IMR-90 (cell line): ENCODE measurements around the gene RHOH. TPM values are rescaled to one million over a fixed set of nuclear protein-coding genes. Genes with fewer than 3 reads are reported as not detected.

Experiments used
- ATAC-seq: fragments of 200-7000 bp; cut with Tn5 transposase; 2 replicates; pipeline ENCODE4 v1.9.1; 2020; ENCODE audit warnings: low read depth, mild to moderate bottlenecking, moderate library complexity
- BruUV-seq: library from RNA; stranded (reverse); fragments of 400-500 nt; replicated peaks from 2 replicates; lab custom pipeline; 2021; lab: Mats Ljungman, UMichigan
- CTCF ChIA-PET: fragments of 300-600 bp; formaldehyde crosslinking; extraction: SDS; loops from one replicate; lab custom pipeline; 2021; ENCODE audit warnings: antibody characterized with exemption; lab: Yijun Ruan, JAX
- POLR2A ChIA-PET: fragments of 300-600 bp; sonication (Branson Sonifier 250); formaldehyde crosslinking; loops from one replicate; lab custom pipeline; 2022; ENCODE audit warnings: antibody characterized with exemption; ENCODE audit not compliant: unreplicated experiment; lab: Charles Lee
- DNase-seq: peaks from one replicate; pipeline ENCODE4 v3.0.0; 2013
- H2AFZ ChIP-seq: replicated peaks from 2 replicates; pipeline ENCODE3; 2013; ENCODE audit warnings: low read length, mild to moderate bottlenecking; ENCODE audit not compliant: poor library complexity
- H2AK5ac ChIP-seq: 2 replicates; pipeline ENCODE4 v1.6.1; 2013; ENCODE audit warnings: low read depth, low read length, inconsistent platforms
- H2AK9ac ChIP-seq: replicated peaks from 2 replicates; pipeline ENCODE3; 2013; ENCODE audit warnings: mild to moderate bottlenecking, low read depth, low read length, moderate library complexity; ENCODE audit not compliant: poor library complexity
- H2BK120ac ChIP-seq: 2 replicates; pipeline ENCODE4 v1.6.1; 2013; ENCODE audit warnings: low read depth, low read length, inconsistent platforms
- H2BK15ac ChIP-seq: 3 replicates; pipeline ENCODE4 v1.6.1; 2013; ENCODE audit warnings: low read depth, low read length, inconsistent platforms
- H2BK20ac ChIP-seq: 2 replicates; pipeline ENCODE4 v1.6.1; 2013; ENCODE audit warnings: low read depth, mild to moderate bottlenecking, inconsistent platforms, low read length, moderate library complexity
- H2BK5ac ChIP-seq: 2 replicates; pipeline ENCODE4 v1.6.1; 2013; ENCODE audit warnings: mild to moderate bottlenecking, low read depth, low read length, inconsistent platforms; ENCODE audit not compliant: poor library complexity, severe bottlenecking
- H3K14ac ChIP-seq: replicated peaks from 2 replicates; pipeline ENCODE4 v1.6.1; 2013; ENCODE audit warnings: low read depth, low read length, inconsistent platforms
- H3K18ac ChIP-seq: 2 replicates; pipeline ENCODE4 v1.6.1; 2013; ENCODE audit warnings: low read depth, low read length, control low read depth
- H3K23ac ChIP-seq: 2 replicates; pipeline ENCODE4 v1.6.1; 2013; ENCODE audit warnings: low read depth, low read length, inconsistent platforms
- H3K27ac ChIP-seq: 2 replicates; pipeline ENCODE4 v1.5.1; 2013; ENCODE audit warnings: mild to moderate bottlenecking, control low read depth, low read length; ENCODE audit not compliant: insufficient read depth
- H3K27me3 ChIP-seq: 2 replicates; pipeline ENCODE4 v1.6.1; 2013; ENCODE audit warnings: low read length; ENCODE audit not compliant: control insufficient read depth, insufficient read depth
- H3K36me3 ChIP-seq: 2 replicates; pipeline ENCODE4 v1.6.1; 2013; ENCODE audit warnings: low read length, mixed read lengths; ENCODE audit not compliant: control insufficient read depth, insufficient read depth
- H3K4ac ChIP-seq: 2 replicates; pipeline ENCODE4 v1.6.1; 2013; ENCODE audit warnings: low read depth, low read length, inconsistent platforms
- H3K4me1 ChIP-seq: 2 replicates; pipeline ENCODE4 v1.6.1; 2013; ENCODE audit warnings: low read length, mixed read lengths; ENCODE audit not compliant: control insufficient read depth, insufficient read depth
- H3K4me2 ChIP-seq: 2 replicates; pipeline ENCODE4 v1.6.1; 2013; ENCODE audit warnings: low read depth, mild to moderate bottlenecking, control low read depth, low read length, moderate library complexity
- H3K4me3 ChIP-seq: 2 replicates; pipeline ENCODE4 v1.5.1; 2013; ENCODE audit warnings: low read depth, mild to moderate bottlenecking, control low read depth, low read length, moderate library complexity; ENCODE audit not compliant: insufficient read depth
- H3K56ac ChIP-seq: 2 replicates; pipeline ENCODE4 v1.6.1; 2013; ENCODE audit warnings: low read length, inconsistent platforms; ENCODE audit not compliant: insufficient read depth; ENCODE audit errors: extremely low read depth
- H3K79me1 ChIP-seq, 2 experiments: 2 replicates each; pipeline ENCODE4 v1.6.1; 2013; ENCODE audit warnings: low read length in 2 of 2, inconsistent platforms in 1 of 2, low read depth in 1 of 2
- H3K9ac ChIP-seq: 2 replicates; pipeline ENCODE4 v1.6.1; 2013; ENCODE audit warnings: low read depth, low read length, control low read depth
- H3K9me1 ChIP-seq: 2 replicates; pipeline ENCODE4 v1.6.1; 2013; ENCODE audit warnings: low read length, inconsistent platforms; ENCODE audit not compliant: insufficient read depth
- H3K9me3 ChIP-seq: 2 replicates; pipeline ENCODE4 v1.6.1; 2013; ENCODE audit warnings: low read length; ENCODE audit not compliant: control insufficient read depth, insufficient read depth
- H4K20me1 ChIP-seq: 2 replicates; pipeline ENCODE4 v1.6.1; 2013; ENCODE audit warnings: low read length, inconsistent platforms; ENCODE audit not compliant: insufficient read depth
- H4K5ac ChIP-seq: 2 replicates; pipeline ENCODE4 v1.6.1; 2013; ENCODE audit warnings: mild to moderate bottlenecking, low read depth, low read length, control low read depth
- H4K8ac ChIP-seq, 2 experiments: 2 replicates each; pipeline ENCODE4 v1.6.1; 2013; ENCODE audit warnings: low read depth in 2 of 2, low read length in 2 of 2, control low read depth in 1 of 2, inconsistent platforms in 1 of 2
- H4K91ac ChIP-seq: 2 replicates; pipeline ENCODE4 v1.6.1; 2013; ENCODE audit warnings: low read depth, low read length, inconsistent platforms; ENCODE audit not compliant: insufficient read depth
- CEBPB ChIP-seq: IDR thresholded peaks from 2 replicates; pipeline ENCODE4 v1.6.1; 2012; ENCODE audit warnings: low read depth, low read length, improper control_type of control experiment
- CTCF ChIP-seq: conservative IDR thresholded peaks from 2 replicates; pipeline ENCODE4 v1.5.1; 2012; ENCODE audit warnings: mild to moderate bottlenecking, low read depth, low read length, improper control_type of control experiment
- POLR2A ChIP-seq: IDR thresholded peaks from 2 replicates; pipeline ENCODE4 v1.6.1; 2012; ENCODE audit warnings: mild to moderate bottlenecking, low read depth, low read length
- WGBS, 2 experiments: methylation state at CpG; one replicate each; pipeline versions ENCODE4 v1.1.5 to v1.1.7; 2013; ENCODE audit warnings: missing lambda C conversion rate in 2 of 2; ENCODE audit not compliant: insufficient read length in 1 of 2; ENCODE audit errors: extremely low coverage in 2 of 2; 5-methylcytosine and 5-hydroxymethylcytosine counted together
- dilution Hi-C: fragments of 300-500 bp; cut with HindIII; formaldehyde crosslinking; loops from one replicate; pipeline ENCODE4 v1.14.3; 2018; ENCODE audit warnings: low sequenced_read_pairs; ENCODE audit not compliant: unreplicated experiment
- in situ Hi-C: fragments of 300-500 bp; cut with MboI; formaldehyde crosslinking; loops from 3 replicates; pipeline ENCODE4 v1.14.3; 2019; ENCODE audit warnings: low sequenced_read_pairs, inconsistent platforms, mixed read lengths
- intact Hi-C: fragments of 100-400 bp; cut with micrococcal nuclease; formaldehyde crosslinking; loops from 2 replicates; pipeline ENCODE4 v1.10.0; 2022
- polyA plus RNA-seq, 3 experiments: library from polyadenylated mRNA; depleted of rRNA; stranded (reverse); fragments of >200 nt; gene quantifications; 2 replicates each; pipeline ENCODE4 v1.2.3, GENCODE V29; 2012; ENCODE audit warnings: low replicate concordance in 1 of 3
- total RNA-seq: library from RNA; depleted of rRNA; stranded (reverse); fragments of >200 nt; gene quantifications from 2 replicates; pipeline ENCODE4 v1.2.3, GENCODE V29; 2012

RHOH gene
- total and polyA plus RNA-seq, 2 of the 4 experiments (the other 2 are of a cell fraction) = not detected

- Histone ChIP-seq H3K56ac (no peak overlapping the region), H4K20me1 (no peaks in the 10 kb centered on the region), H3K9ac (no peak overlapping the region), H3K4ac (no peak overlapping the region), H3K9me3 (no peaks in the 10 kb centered on the region), H3K18ac (no peak overlapping the region), H3K27ac (no peak overlapping the region), H3K27me3 (peaks cover 3% of the 10 kb centered on the region), H2BK5ac (no peak overlapping the region), H3K36me3 (no peaks in the 10 kb centered on the region), H3K4me3 (no peak overlapping the region), H2AK5ac (no peak overlapping the region), H3K23ac (no peak overlapping the region), H2AFZ (no peak overlapping the region), H3K4me1 (no peaks in the 10 kb centered on the region), H2AK9ac (no peak overlapping the region), H4K5ac (no peak overlapping the region), H3K4me2 (no peak overlapping the region), H2BK20ac (no peak overlapping the region), H2BK15ac (no peak overlapping the region), H3K9me1 (no peaks in the 10 kb centered on the region), H4K91ac (no peak overlapping the region), H4K8ac (no peak overlapping the region), H3K14ac (no peak overlapping the region), H3K79me1 (no peaks in the 10 kb centered on the region), H2BK120ac (no peak overlapping the region)
- TF ChIP-seq CTCF (no peak), CEBPB (no peak), POLR2A (no peak)
- in situ Hi-C loops (no loop called here), dilution Hi-C loops (no loop called here), intact Hi-C loops (no loop called here)
- no CpG with 5 or more reads among the region's 10 CpGs for WGBS, 2 experiments
- BruUV-seq = no TSS peak
- ATAC-seq = no peak
- DNase-seq = no peak
- POLR2A ChIA-PET = no interaction called here
- CTCF ChIA-PET = no interaction called here
These were observed 86.6 kb downstream of the RHOH start for GRCh38 chr4:40283413-40283812.
